RWPE1 (cell line): ENCODE data around the gene CLEC3B.

ENCODE experiments used
- CTCF ChIA-PET: fragments of 350-600 bp; sonication (Branson Sonifier 250); formaldehyde crosslinking; extraction: SDS; loops from one replicate; lab custom pipeline; 2021; lab: Yijun Ruan, JAX
- POLR2A ChIA-PET: fragments of 400-600 bp; formaldehyde crosslinking; extraction: SDS; loops from one replicate; lab custom pipeline; 2020; ENCODE audit warnings: antibody characterized with exemption; ENCODE audit not compliant: low non-redundant PET; lab: Yijun Ruan, JAX
- DNase-seq: peaks from one replicate; pipeline ENCODE4 v3.0.0; 2012; ENCODE audit warnings: low spot score
- H3K27ac ChIP-seq: fragments of 450-650 bp; 2 replicates; pipeline ENCODE4 v1.5.1; 2017
- TF ChIP-seq, protein P1 (sequence below): fragments of 450-650 bp; conservative IDR thresholded peaks from 2 replicates; pipeline ENCODE4 v1.5.1; 2017; ENCODE audit warnings: low read depth, mild to moderate bottlenecking

Gene CLEC3B

DNA sequence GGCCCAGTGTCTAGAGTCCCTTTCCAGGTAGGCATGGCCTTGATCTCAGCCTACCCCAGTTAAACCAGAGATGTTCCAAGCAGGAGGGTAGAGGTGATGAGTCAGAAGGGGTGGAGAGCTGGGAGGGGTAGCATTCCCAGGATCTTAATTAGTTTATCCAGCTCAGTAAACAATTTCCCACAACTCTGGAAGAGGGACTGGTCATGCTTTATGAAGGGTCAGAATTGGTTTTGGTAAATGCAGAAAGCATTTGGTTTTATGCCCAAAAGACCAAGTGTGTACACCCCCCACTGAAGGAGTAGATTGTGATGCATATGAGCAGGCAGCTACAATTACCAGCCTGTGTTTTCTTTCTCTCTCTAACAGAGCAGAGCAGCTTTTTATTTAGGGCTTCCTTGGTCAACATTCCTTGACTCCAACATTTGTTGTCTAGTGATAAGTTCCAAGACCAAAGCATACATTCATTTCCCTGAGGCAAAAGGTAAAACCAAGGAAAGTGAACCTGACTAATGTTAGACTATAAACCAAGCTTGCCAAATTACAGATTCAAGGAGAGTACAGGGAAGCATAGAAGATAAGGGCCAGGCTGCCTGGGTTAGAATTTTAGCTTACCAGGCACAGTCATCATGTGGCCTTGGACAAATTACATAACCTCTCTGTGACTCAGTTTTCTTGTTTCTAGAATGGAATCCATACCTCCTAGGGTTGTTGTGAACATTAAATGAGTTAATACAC lies 32.5 kb upstream of the CLEC3B start:
- peak; percentile 90 for DNase-seq
- TF ChIP-seq, protein P1, sequence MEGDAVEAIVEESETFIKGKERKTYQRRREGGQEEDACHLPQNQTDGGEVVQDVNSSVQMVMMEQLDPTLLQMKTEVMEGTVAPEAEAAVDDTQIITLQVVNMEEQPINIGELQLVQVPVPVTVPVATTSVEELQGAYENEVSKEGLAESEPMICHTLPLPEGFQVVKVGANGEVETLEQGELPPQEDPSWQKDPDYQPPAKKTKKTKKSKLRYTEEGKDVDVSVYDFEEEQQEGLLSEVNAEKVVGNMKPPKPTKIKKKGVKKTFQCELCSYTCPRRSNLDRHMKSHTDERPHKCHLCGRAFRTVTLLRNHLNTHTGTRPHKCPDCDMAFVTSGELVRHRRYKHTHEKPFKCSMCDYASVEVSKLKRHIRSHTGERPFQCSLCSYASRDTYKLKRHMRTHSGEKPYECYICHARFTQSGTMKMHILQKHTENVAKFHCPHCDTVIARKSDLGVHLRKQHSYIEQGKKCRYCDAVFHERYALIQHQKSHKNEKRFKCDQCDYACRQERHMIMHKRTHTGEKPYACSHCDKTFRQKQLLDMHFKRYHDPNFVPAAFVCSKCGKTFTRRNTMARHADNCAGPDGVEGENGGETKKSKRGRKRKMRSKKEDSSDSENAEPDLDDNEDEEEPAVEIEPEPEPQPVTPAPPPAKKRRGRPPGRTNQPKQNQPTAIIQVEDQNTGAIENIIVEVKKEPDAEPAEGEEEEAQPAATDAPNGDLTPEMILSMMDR: no peak
- H3K27ac ChIP-seq: peak overlapping the region; percentile 73
- ChIA-PET POLR2A (interaction anchor here (0.6 kb wide), 1 partner anchor 232 kb away, joined by 6 read pairs; the partner anchor contains the start of genes KIAA1143 and KIF15), CTCF (interaction anchor here (0.6 to 1.5 kb wide), 6 partner anchors 9 to 528 kb away, joined by 3 to 6 read pairs (median 4); partner anchors contain the start of gene EXOSC7)

DNA sequence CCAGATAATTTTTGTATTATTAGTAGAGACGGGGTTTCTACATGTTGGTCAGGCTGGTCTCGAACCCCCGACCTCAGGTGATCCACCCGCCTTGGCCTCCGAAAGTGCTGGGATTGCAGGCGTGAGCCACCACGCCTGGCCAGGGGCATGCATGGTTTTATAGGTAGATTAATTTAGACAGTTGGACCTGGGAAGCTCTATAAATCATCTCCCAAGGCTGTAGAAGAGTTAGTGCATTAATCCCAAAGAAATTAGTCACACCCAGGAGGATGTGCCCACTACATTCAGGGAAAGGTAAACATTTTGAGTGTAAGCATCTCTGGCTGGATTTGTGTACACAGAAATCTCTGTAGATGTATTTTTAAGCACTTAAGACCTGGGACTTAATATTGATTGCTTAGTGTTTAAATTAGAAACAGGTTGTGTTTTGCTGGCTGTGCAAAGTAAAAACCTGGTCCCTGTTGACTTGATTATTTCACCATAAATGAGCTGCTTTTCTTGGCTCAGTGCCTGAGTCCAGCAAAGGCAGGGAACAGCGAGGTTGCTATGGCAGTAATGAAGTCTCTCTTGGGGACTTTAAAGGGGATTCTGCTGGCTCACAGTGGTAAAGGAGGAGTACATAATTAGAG lies 30.8 kb upstream of the CLEC3B start:
- CTCF ChIA-PET: interaction anchor here (0.7 kb wide), 1 partner anchor 692 kb away, joined by 3 read pairs; no protein-coding TSS in a partner anchor
- TF ChIP-seq, protein P1: no peak
- DNase-seq: no peak
- POLR2A ChIA-PET: no interaction called here
- H3K27ac ChIP-seq: peak overlapping the region; percentile 44

DNA sequence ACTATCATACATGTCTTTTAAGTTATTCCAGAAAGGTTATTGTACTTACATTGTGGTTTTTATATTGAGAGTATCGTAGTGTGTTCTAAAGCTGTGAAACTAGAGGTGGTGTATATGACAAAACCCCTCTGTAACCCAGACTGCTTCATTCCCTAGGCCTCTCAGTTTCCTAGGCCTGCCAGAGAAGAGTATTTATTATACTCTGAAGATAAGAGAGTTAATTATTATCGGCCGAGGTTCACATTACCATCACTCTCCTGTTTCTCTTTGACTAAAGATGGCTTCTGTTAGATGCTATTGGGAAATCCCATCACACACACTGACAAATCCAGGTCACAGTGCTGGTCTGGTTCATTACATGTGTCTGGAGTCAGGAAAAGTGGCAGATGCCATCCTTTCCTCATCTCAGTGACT lies 29.5 kb upstream of the CLEC3B start:
- ChIA-PET POLR2A (no interaction called here), CTCF (no interaction called here)
- TF ChIP-seq, protein P1: no peak
- DNase-seq: no peak
- no peak overlapping the region for H3K27ac ChIP-seq

DNA sequence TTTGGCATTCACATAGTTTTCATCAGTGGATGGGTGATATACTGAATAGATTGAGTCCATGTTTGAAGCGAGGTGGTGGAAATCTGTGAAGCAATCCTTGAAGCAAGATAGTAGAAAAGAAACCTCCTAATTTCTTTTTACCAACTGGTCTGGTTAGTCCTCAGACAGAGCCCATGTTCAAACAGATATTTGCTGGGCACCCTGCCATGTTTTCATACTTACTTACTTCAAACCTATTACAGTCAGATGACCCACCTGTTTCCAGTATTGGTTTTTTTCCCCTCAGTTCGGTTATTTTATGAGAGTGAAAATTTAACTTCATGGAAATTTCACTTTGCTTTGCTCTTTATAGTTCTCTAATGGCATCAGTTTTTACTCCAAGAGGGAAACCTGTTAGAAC lies 26.3 kb upstream of the CLEC3B start:
- POLR2A ChIA-PET: no interaction called here
- H3K27ac ChIP-seq: no peak overlapping the region
- TF ChIP-seq, protein P1: no peak
- DNase-seq: no peak
- CTCF ChIA-PET: no interaction called here

DNA sequence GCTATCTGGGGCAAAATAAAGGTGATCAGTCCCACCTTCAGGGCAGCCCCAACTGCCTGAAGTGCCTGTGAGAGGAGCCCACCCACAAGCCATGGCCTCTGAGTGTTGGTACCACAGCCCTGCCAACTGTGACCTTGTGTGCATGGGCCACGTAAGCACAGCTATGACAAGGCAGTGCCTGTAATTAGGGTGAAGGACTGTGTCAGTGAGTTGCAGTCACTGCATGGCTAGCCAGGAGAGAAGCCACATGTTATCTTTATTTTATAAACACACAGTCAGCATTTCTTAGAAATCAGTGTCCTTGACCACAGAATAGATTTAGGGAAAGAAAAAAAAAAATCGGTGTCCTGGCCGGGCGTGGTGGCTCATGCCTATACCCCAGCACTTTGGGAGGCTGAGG lies 25.3 kb upstream of the CLEC3B start:
- TF ChIP-seq, protein P1: no peak
- H3K27ac ChIP-seq: no peak overlapping the region
- CTCF ChIA-PET: interaction anchor here (1.0 kb wide), 1 partner anchor 10 kb away, joined by 3 read pairs; no protein-coding TSS in a partner anchor
- POLR2A ChIA-PET: no interaction called here
- no peak for DNase-seq

DNA sequence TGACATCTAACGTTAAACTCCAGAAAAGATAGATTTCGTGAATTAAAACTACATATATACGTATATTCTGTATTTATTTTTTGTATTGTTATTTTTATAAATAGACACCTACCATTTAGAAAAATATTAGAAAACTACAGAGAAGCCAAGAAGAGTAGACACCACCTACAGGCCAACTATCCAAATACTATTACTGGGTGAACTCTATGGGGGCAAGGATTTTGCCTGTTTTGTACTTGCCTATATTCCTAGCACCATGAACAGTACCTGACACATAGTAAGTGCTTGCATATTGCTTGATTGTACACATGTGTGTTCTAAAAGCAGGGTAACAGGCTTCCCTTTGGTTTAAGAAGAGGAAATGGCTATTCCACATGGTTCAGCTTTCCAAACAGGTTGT lies 24.4 kb upstream of the CLEC3B start:
- ChIA-PET CTCF (interaction anchor here (0.6 to 1.0 kb wide), 2 partner anchors 9 to 630 kb away, joined by 3 to 8 read pairs; no protein-coding TSS in a partner anchor), POLR2A (no interaction called here)
- DNase-seq: no peak
- H3K27ac ChIP-seq: no peak overlapping the region
- TF ChIP-seq, protein P1: no peak
